NB4 (cell line): Measurements from ENCODE around the gene CD96.

Experiments
- DNase-seq: peaks from one replicate; pipeline ENCODE4 v3.0.0; 2010; ENCODE audit warnings: low read depth
- H3K4me3 ChIP-seq: one replicate; pipeline ENCODE4 v1.5.1; 2011; ENCODE audit warnings: mild to moderate bottlenecking, low read depth, low read length, moderate library complexity
- MAX ChIP-seq: IDR thresholded peaks from 2 replicates; pipeline ENCODE4 v1.6.1; 2011; ENCODE audit warnings: low read depth, low read length
- MYC ChIP-seq: IDR thresholded peaks from 2 replicates; pipeline ENCODE4 v1.6.1; 2011; ENCODE audit warnings: low read depth, low read length
- POLR2A ChIP-seq: IDR thresholded peaks from 2 replicates; pipeline ENCODE4 v1.6.1; 2011; ENCODE audit warnings: mild to moderate bottlenecking; ENCODE audit not compliant: insufficient read length; ENCODE audit errors: extremely low read depth
- TF ChIP-seq, protein P1 (sequence below): IDR thresholded peaks from one replicate; pipeline ENCODE4 v1.5.1; 2012; ENCODE audit warnings: low read depth, low read length

Gene CD96

DNA sequence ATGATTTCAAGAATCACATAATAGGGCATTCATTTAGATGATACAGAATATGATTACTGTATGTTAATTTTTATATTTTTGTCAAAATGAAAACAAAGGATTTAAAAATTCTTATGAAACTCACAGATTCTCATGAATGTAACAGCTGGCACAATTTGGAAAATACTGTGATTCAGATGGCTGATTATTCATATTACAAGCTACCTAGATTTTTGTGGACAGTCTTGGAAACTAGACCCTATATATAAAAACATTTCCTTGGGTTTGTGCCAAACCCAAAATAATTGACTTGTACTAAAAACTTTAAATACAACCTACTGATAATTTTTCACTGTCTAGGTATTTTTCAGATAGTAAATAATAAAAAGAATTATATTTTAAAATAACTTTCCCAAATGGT is 26.9 kb downstream of the CD96 start:
- no peak for DNase-seq
- TF ChIP-seq MAX (no peak), POLR2A (no peak), MYC (no peak)
- TF ChIP-seq, protein P1, sequence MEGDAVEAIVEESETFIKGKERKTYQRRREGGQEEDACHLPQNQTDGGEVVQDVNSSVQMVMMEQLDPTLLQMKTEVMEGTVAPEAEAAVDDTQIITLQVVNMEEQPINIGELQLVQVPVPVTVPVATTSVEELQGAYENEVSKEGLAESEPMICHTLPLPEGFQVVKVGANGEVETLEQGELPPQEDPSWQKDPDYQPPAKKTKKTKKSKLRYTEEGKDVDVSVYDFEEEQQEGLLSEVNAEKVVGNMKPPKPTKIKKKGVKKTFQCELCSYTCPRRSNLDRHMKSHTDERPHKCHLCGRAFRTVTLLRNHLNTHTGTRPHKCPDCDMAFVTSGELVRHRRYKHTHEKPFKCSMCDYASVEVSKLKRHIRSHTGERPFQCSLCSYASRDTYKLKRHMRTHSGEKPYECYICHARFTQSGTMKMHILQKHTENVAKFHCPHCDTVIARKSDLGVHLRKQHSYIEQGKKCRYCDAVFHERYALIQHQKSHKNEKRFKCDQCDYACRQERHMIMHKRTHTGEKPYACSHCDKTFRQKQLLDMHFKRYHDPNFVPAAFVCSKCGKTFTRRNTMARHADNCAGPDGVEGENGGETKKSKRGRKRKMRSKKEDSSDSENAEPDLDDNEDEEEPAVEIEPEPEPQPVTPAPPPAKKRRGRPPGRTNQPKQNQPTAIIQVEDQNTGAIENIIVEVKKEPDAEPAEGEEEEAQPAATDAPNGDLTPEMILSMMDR, result no peak
- no peak overlapping the region for H3K4me3 ChIP-seq

DNA sequence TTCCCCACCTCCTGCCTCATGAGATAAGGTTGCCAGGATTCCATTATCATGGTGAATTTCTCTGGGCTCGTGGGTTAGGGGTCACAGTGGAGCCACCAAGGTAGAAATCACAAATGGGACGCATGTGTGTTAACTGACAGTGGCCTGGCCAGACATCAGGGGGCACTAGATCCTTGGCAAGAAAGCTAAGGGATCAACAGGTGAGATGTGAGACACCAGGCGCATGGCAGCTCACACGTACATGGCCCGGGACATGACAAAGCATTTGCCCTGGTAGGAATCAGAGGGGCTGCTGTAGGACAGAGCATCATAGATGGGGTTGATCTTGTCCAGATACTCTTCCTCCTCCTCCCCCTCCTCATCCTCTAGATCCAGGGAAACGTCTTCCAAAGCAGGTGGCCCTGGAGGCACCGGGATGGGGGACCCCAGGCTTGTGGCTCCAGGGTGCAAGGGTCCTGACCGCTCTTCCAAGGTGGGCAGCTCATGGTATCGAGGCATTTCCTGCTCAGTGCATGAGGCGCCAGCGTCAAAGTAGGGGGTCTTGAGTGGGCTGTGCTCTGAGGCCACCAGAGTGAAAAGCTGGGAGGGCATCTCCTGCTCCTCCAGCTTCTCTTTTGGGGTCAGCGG is 28.5 kb downstream of the CD96 start:
- TF ChIP-seq MAX (no peak), POLR2A (no peak), MYC (no peak)
- TF ChIP-seq, protein P1, result no peak
- DNase-seq, result no peak
- no peak overlapping the region for H3K4me3 ChIP-seq

GRCh38 chr3:111571282-111571681 is 29.3 kb downstream of the CD96 start:
- TF ChIP-seq MYC (no peak), POLR2A (no peak), MAX (no peak)
- TF ChIP-seq, protein P1, result no peak
- DNase-seq, result no peak
- H3K4me3 ChIP-seq, result no peak overlapping the region

DNA sequence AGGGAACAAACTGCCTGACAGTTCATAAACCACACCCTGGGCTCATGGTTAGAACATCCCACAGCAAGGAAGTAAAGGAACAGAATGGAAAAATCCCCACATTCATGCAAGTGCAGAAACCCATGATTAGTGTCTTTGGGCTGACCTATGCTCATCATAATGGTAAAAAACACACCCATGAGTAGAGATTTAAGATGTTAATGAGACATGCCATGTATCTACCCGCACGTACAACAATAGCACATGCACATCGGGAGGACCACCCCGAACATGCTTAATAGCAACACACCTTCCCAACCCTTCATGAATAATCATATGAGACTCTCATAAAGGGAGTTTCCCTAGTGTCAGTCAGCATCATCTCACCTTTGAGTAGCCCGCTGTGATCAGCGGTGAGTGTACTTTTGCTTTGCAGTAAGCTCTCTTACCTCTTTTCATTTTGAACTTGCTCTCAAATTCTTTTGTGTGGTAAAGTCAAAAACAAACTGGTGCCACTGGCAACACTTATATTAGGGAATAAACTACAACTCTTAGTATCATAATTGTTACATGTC is 30.0 kb downstream of the CD96 start:
- no peak for DNase-seq
- H3K4me3 ChIP-seq, result no peak overlapping the region
- no peak for TF ChIP-seq POLR2A
- no peak for TF ChIP-seq MAX
- TF ChIP-seq, protein P1, result no peak
- TF ChIP-seq MYC, result no peak

DNA sequence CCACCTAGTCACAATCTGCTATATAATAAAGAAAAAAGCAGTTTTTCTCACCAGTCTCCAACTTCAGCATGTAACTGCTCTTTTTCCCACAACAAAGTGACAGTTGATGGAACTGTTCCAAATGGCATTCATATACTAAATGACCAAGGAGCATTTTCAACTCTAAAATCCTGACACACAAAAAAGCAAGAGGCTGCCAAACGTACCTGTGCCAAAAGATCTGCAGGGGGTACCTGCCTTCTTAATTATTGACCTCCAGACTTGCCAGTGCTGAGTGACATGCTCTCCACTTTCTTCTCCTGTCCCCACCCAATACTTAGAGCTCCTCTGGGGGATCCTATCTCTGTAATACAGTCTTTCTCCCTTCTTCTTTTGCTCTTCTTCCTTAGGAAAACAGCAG is 35.1 kb downstream of the CD96 start:
- TF ChIP-seq, protein P1, result no peak
- TF ChIP-seq POLR2A (no peak), MAX (no peak), MYC (no peak)

More for the DNA sequence above, 35.1 kb downstream of the CD96 start:
- no peak overlapping the region for H3K4me3 ChIP-seq
- no peak for DNase-seq
